ENCODE measurements around the gene ARRDC4. TPM values are rescaled to one million over a fixed set of nuclear protein-coding genes. Genes with fewer than 3 reads are reported as not detected.

Gene ARRDC4
- polyA plus RNA-seq, 1 donor from 2014 or later, result 39.7 TPM

- Histone ChIP-seq H3K4me2 (ENCODE audit: low read length) (no peak overlapping the region), H3K27me3 (ENCODE audit: insufficient read depth, low read depth, low read length) (no peaks in the 10 kb centered on the region), H3K4me3 (ENCODE audit: low read length) (no peak overlapping the region), H3K9me3 (ENCODE audit: low read length) (no peaks in the 10 kb centered on the region), H3F3A (ENCODE audit: insufficient read depth, low read length, poor library complexity, severe bottlenecking) (no peaks in the 10 kb centered on the region), H3K36me3 (ENCODE audit: insufficient read depth, low read length) (no peaks in the 10 kb centered on the region), H3K79me2 (replicated peaks; ENCODE audit: insufficient read depth, low read length) (no peaks in the 10 kb centered on the region), H4K20me1 (ENCODE audit: insufficient read depth) (no peaks in the 10 kb centered on the region), H3K9me2 (ENCODE audit: insufficient read depth, low read length) (no peaks in the 10 kb centered on the region), H3K27ac (ENCODE audit: low read length) (no peak overlapping the region), H2AFZ (ENCODE audit: low read depth, low read length) (no peak overlapping the region), H3K9ac (ENCODE audit: low read length) (no peak overlapping the region)
- no peak for TF ChIP-seq RAD21 (conservative IDR thresholded peaks at IDR 0.05)
- TF ChIP-seq, protein P1, sequence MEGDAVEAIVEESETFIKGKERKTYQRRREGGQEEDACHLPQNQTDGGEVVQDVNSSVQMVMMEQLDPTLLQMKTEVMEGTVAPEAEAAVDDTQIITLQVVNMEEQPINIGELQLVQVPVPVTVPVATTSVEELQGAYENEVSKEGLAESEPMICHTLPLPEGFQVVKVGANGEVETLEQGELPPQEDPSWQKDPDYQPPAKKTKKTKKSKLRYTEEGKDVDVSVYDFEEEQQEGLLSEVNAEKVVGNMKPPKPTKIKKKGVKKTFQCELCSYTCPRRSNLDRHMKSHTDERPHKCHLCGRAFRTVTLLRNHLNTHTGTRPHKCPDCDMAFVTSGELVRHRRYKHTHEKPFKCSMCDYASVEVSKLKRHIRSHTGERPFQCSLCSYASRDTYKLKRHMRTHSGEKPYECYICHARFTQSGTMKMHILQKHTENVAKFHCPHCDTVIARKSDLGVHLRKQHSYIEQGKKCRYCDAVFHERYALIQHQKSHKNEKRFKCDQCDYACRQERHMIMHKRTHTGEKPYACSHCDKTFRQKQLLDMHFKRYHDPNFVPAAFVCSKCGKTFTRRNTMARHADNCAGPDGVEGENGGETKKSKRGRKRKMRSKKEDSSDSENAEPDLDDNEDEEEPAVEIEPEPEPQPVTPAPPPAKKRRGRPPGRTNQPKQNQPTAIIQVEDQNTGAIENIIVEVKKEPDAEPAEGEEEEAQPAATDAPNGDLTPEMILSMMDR (IDR thresholded peaks at IDR 0.05; ENCODE audit: poor library complexity, severe bottlenecking), result no peak
- no peak for TF ChIP-seq SMC3 (conservative IDR thresholded peaks at IDR 0.05; ENCODE audit: poor library complexity)
- no peak for TF ChIP-seq MXI1 (conservative IDR thresholded peaks at IDR 0.05; ENCODE audit: poor library complexity, severe bottlenecking)
- TF ChIP-seq TAF1 (IDR thresholded peaks at IDR 0.05; ENCODE audit: low read depth), result no peak
- TF ChIP-seq, protein P2, sequence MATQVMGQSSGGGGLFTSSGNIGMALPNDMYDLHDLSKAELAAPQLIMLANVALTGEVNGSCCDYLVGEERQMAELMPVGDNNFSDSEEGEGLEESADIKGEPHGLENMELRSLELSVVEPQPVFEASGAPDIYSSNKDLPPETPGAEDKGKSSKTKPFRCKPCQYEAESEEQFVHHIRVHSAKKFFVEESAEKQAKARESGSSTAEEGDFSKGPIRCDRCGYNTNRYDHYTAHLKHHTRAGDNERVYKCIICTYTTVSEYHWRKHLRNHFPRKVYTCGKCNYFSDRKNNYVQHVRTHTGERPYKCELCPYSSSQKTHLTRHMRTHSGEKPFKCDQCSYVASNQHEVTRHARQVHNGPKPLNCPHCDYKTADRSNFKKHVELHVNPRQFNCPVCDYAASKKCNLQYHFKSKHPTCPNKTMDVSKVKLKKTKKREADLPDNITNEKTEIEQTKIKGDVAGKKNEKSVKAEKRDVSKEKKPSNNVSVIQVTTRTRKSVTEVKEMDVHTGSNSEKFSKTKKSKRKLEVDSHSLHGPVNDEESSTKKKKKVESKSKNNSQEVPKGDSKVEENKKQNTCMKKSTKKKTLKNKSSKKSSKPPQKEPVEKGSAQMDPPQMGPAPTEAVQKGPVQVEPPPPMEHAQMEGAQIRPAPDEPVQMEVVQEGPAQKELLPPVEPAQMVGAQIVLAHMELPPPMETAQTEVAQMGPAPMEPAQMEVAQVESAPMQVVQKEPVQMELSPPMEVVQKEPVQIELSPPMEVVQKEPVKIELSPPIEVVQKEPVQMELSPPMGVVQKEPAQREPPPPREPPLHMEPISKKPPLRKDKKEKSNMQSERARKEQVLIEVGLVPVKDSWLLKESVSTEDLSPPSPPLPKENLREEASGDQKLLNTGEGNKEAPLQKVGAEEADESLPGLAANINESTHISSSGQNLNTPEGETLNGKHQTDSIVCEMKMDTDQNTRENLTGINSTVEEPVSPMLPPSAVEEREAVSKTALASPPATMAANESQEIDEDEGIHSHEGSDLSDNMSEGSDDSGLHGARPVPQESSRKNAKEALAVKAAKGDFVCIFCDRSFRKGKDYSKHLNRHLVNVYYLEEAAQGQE (IDR thresholded peaks at IDR 0.05; ENCODE audit: borderline replicate concordance), result no peak
These were observed 45.2 kb downstream of the ARRDC4 start for GRCh38 chr15:98005659-98006058.

- no peak overlapping the region for H2AFZ ChIP-seq (ENCODE audit: low read depth, low read length)
- H3K79me2 ChIP-seq (replicated peaks; ENCODE audit: insufficient read depth, low read length), result no peaks in the 10 kb centered on the region
- no peak overlapping the region for H3K4me2 ChIP-seq (ENCODE audit: low read length)
- no peaks in the 10 kb centered on the region for H3K9me2 ChIP-seq (ENCODE audit: insufficient read depth, low read length)
- no peak for TF ChIP-seq POLR2AphosphoS5 (IDR thresholded peaks at IDR 0.05)
- no peak for TF ChIP-seq RAD21 (conservative IDR thresholded peaks at IDR 0.05)
- no peak for TF ChIP-seq TAF1 (IDR thresholded peaks at IDR 0.05; ENCODE audit: low read depth)
- TF ChIP-seq, protein P2 (IDR thresholded peaks at IDR 0.05; ENCODE audit: borderline replicate concordance), result no peak
- TF ChIP-seq, protein P1 (IDR thresholded peaks at IDR 0.05; ENCODE audit: poor library complexity, severe bottlenecking), result no peak
- TF ChIP-seq EP300 (conservative IDR thresholded peaks at IDR 0.05; ENCODE audit: poor library complexity, severe bottlenecking), result no peak
- no peak for TF ChIP-seq EZH2 (IDR thresholded peaks at IDR 0.05; ENCODE audit: borderline replicate concordance, insufficient read depth, low read length, poor library complexity, severe bottlenecking)
- TF ChIP-seq SMC3 (conservative IDR thresholded peaks at IDR 0.05; ENCODE audit: poor library complexity), result no peak
- H3K27me3 ChIP-seq (ENCODE audit: insufficient read depth, low read depth, low read length), result no peaks in the 10 kb centered on the region
- no peak overlapping the region for H3K4me3 ChIP-seq (ENCODE audit: low read length)
- H3F3A ChIP-seq (ENCODE audit: insufficient read depth, low read length, poor library complexity, severe bottlenecking), result no peaks in the 10 kb centered on the region
- H4K20me1 ChIP-seq (ENCODE audit: insufficient read depth), result no peaks in the 10 kb centered on the region
- H3K9ac ChIP-seq (ENCODE audit: low read length), result no peak overlapping the region
- H3K9me3 ChIP-seq (ENCODE audit: low read length), result no peaks in the 10 kb centered on the region
- no peak overlapping the region for H3K27ac ChIP-seq (ENCODE audit: low read length)
- no peaks in the 10 kb centered on the region for H3K36me3 ChIP-seq (ENCODE audit: insufficient read depth, low read length)
These were observed 48.7 kb downstream of the ARRDC4 start for GRCh38 chr15:98009169-98009568.
